ENCODE data around the gene LNX1. TPM values are rescaled to one million over a fixed set of nuclear protein-coding genes. Genes with fewer than 3 reads are reported as not detected.

LNX1 gene
- total and polyA plus RNA-seq, 2 of the 13 experiments (the other 11 are each of a cell fraction or from before 2014, with no cell fraction given), result 0.49 TPM

GRCh38 chr4:53534684-53535083 lies 56.6 kb downstream of the LNX1 start (continued):
- TF ChIP-seq, protein P1, sequence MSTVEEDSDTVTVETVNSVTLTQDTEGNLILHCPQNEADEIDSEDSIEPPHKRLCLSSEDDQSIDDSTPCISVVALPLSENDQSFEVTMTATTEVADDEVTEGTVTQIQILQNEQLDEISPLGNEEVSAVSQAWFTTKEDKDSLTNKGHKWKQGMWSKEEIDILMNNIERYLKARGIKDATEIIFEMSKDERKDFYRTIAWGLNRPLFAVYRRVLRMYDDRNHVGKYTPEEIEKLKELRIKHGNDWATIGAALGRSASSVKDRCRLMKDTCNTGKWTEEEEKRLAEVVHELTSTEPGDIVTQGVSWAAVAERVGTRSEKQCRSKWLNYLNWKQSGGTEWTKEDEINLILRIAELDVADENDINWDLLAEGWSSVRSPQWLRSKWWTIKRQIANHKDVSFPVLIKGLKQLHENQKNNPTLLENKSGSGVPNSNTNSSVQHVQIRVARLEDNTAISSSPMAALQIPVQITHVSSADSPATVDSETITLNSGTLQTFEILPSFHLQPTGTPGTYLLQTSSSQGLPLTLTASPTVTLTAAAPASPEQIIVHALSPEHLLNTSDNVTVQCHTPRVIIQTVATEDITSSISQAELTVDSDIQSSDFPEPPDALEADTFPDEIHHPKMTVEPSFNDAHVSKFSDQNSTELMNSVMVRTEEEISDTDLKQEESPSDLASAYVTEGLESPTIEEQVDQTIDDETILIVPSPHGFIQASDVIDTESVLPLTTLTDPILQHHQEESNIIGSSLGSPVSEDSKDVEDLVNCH (CRISPR knock-in tag; IDR thresholded peaks at IDR 0.05), result no peak
- TF ChIP-seq KLF11 (CRISPR knock-in tag; IDR thresholded peaks at IDR 0.05) (no peak), MAFG (CRISPR knock-in tag; IDR thresholded peaks at IDR 0.05) (no peak), DR1 (CRISPR knock-in tag; IDR thresholded peaks at IDR 0.05) (no peak), GABPA (IDR thresholded peaks at IDR 0.05; ENCODE audit: low read depth, low read length) (no peak), GABPA (CRISPR knock-in tag; IDR thresholded peaks at IDR 0.05; ENCODE audit: low read depth) (no peak), NR1H2 (CRISPR knock-in tag; IDR thresholded peaks at IDR 0.05; ENCODE audit: borderline replicate concordance, low read depth) (no peak)

GRCh38 chr4:53532521-53532920 lies 58.8 kb downstream of the LNX1 start:
- no CpG with 5 or more reads among the region's 1 CpG for WGBS (ENCODE audit: low lambda C conversion rate)
- intact Hi-C loops (cut with micrococcal nuclease; ENCODE audit: unreplicated experiment), result no loop called here
- TF ChIP-seq ZNF660 (CRISPR knock-in tag; IDR thresholded peaks at IDR 0.05; ENCODE audit: borderline replicate concordance, low read depth) (no peak), ZNF33A (CRISPR knock-in tag; IDR thresholded peaks at IDR 0.05; ENCODE audit: borderline replicate concordance) (no peak), MAF1 (CRISPR knock-in tag; IDR thresholded peaks at IDR 0.05; ENCODE audit: borderline replicate concordance) (no peak), ZSCAN5A (CRISPR knock-in tag; IDR thresholded peaks at IDR 0.05; ENCODE audit: borderline replicate concordance) (no peak), ZBTB43 (CRISPR knock-in tag; conservative IDR thresholded peaks at IDR 0.05) (no peak), ZNF574 (CRISPR knock-in tag; IDR thresholded peaks at IDR 0.05) (no peak), FLYWCH1 (CRISPR knock-in tag; IDR thresholded peaks at IDR 0.05) (no peak)
- TF ChIP-seq, protein P2, sequence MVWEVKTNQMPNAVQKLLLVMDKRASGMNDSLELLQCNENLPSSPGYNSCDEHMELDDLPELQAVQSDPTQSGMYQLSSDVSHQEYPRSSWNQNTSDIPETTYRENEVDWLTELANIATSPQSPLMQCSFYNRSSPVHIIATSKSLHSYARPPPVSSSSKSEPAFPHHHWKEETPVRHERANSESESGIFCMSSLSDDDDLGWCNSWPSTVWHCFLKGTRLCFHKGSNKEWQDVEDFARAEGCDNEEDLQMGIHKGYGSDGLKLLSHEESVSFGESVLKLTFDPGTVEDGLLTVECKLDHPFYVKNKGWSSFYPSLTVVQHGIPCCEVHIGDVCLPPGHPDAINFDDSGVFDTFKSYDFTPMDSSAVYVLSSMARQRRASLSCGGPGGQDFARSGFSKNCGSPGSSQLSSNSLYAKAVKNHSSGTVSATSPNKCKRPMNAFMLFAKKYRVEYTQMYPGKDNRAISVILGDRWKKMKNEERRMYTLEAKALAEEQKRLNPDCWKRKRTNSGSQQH (CRISPR knock-in tag; IDR thresholded peaks at IDR 0.05; ENCODE audit: low read depth), result no peak

More at GRCh38 chr4:53532521-53532920, 58.8 kb downstream of the LNX1 start:
- DNase-seq (ENCODE audit: low spot score) (no peak), ATAC-seq (no peak), FAIRE-seq (no peak)
- Histone ChIP-seq H3K4me1 (ENCODE audit: insufficient read depth, low read length) (no peaks in the 10 kb centered on the region), H4K20me1 (ENCODE audit: insufficient read depth, low read length) (no peaks in the 10 kb centered on the region), H3K9ac (ENCODE audit: insufficient read depth, low read depth, low read length) (no peak overlapping the region), H3K79me2 (ENCODE audit: insufficient read depth, low read length) (no peaks in the 10 kb centered on the region), H3K4me2 (ENCODE audit: low read depth, low read length) (no peak overlapping the region), H3K36me3 (replicated peaks in 1 of 2; ENCODE audit: control insufficient read depth in 1 of 2, insufficient read depth in 2 of 2, low read length in 2 of 2) (no peaks in the 10 kb centered on the region), H3K27ac (ENCODE audit: extremely low read length, insufficient read depth, low read length) (no peak overlapping the region), H3K9me3 (ENCODE audit: low read length) (no peaks in the 10 kb centered on the region), H2AFZ (ENCODE audit: low read length) (no peak overlapping the region), H3K27me3 (ENCODE audit: control insufficient read depth in 1 of 2, insufficient read depth in 2 of 2, low read length in 2 of 2) (no peaks in the 10 kb centered on the region), H3K4me3 (replicated peaks in 1 of 3; ENCODE audit: insufficient read depth in 1 of 3, low read depth in 2 of 3, low read length in 3 of 3) (no peak overlapping the region)
- ChIA-PET POLR2A (no interaction called here), CTCF (ENCODE audit: low intra/inter-chr PET ratio, low total read pairs) (no interaction called here)
- BruUV-seq (replicated peaks), result no TSS peak
- in situ Hi-C loops (cut with HindIII; ENCODE audit: extremely low pct_ligation_motif_present, low pct_unique_long_range_greater_than_20kb), result no loop called here

Data from HepG2 (cell line).